Stimulated activated memory B cell treated with anti-CD40 and anti-IgM and Interleukin-4, amounts not matched to agents 10 μg/mL and 1 μg/mL and 100 μg/mL, for 72 hours (primary cell): ENCODE data around the gene DENND4A.
"Not testable (repeated sequence)": the region's sequence is repeated elsewhere in the genome, so short reads cannot be mapped to it uniquely, and the experiment has no call there.

Source experiments
- ATAC-seq: fragments of 150-1000 bp; cut with Tn5 transposase; 2 replicates; pipeline ENCODE4 v1.10.0; 2021
- H3K27ac Mint-ChIP-seq: one replicate; pipeline ENCODE4 v1.8.0; 2022; ENCODE audit warnings: mild to moderate bottlenecking, mixed read lengths
- H3K27me3 Mint-ChIP-seq: one replicate; pipeline ENCODE4 v1.8.0; 2022; ENCODE audit warnings: mixed read lengths
- H3K36me3 Mint-ChIP-seq: one replicate; pipeline ENCODE4 v1.8.0; 2022; ENCODE audit warnings: mixed read lengths
- H3K4me1 Mint-ChIP-seq: one replicate; pipeline ENCODE4 v1.8.0; 2022; ENCODE audit warnings: mixed read lengths
- H3K4me3 Mint-ChIP-seq: one replicate; pipeline ENCODE4 v1.8.0; 2022; ENCODE audit warnings: mild to moderate bottlenecking, moderate library complexity, mixed read lengths
- H3K9me3 Mint-ChIP-seq: one replicate; pipeline ENCODE4 v1.8.0; 2022; ENCODE audit warnings: mixed read lengths

The DENND4A gene

GRCh38 chr15:65782096-65782495, 10.0 kb downstream of the DENND4A start:
- H3K36me3 Mint-ChIP-seq = peaks cover 6% of the 10 kb centered on the region
- peaks cover 33% of the 10 kb centered on the region for H3K4me1 Mint-ChIP-seq
- H3K9me3 Mint-ChIP-seq = no peaks in the 10 kb centered on the region
- no peak overlapping the region for H3K4me3 Mint-ChIP-seq
- H3K27ac Mint-ChIP-seq = no peak overlapping the region
- no peaks in the 10 kb centered on the region for H3K27me3 Mint-ChIP-seq
- ATAC-seq = no peak

GRCh38 chr15:65778701-65779100, 13.4 kb downstream of the DENND4A start:
- H3K9me3 Mint-ChIP-seq, H3K36me3 Mint-ChIP-seq, H3K27me3 Mint-ChIP-seq, H3K4me3 Mint-ChIP-seq, ATAC-seq: not testable (repeated sequence)
- H3K4me1 Mint-ChIP-seq = peaks cover 45% of the 10 kb centered on the region
- peak overlapping the region; percentile 93 for H3K27ac Mint-ChIP-seq

DNA sequence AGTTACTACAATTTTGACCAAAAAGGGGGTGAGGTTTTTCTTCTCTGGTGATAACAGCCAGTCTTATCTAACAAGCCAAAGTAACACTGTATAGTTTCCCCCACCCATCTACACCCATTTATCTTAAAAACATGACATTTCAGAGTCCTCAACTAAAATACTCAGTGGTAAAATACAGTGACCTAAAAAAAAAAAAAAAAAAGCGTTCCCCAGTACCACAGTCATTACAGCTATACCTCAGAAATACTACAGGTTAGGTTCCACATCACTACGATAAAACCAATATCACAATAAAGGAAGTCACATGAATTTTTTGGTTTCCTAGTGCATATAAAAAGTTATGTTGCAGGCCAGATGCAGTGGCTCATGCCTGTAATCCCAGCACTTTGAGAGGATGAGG, 13.8 kb downstream of the DENND4A start:
- H3K4me1 Mint-ChIP-seq = peaks cover 46% of the 10 kb centered on the region
- no peaks in the 10 kb centered on the region for H3K36me3 Mint-ChIP-seq
- no peaks in the 10 kb centered on the region for H3K27me3 Mint-ChIP-seq
- ATAC-seq = no peak
- H3K27ac Mint-ChIP-seq = peak overlapping the region; percentile 93
- H3K4me3 Mint-ChIP-seq = peak overlapping the region; percentile 15
- H3K9me3 Mint-ChIP-seq = no peaks in the 10 kb centered on the region

GRCh38 chr15:65777843-65778242, 14.2 kb downstream of the DENND4A start:
- Mint-ChIP-seq H3K4me3 (no peak overlapping the region), H3K27ac (peak overlapping the region; percentile 93), H3K36me3 (no peaks in the 10 kb centered on the region), H3K4me1 (peaks cover 46% of the 10 kb centered on the region), H3K9me3 (no peaks in the 10 kb centered on the region), H3K27me3 (no peaks in the 10 kb centered on the region)
- no peak for ATAC-seq

- H3K27me3 Mint-ChIP-seq = no peaks in the 10 kb centered on the region
- peak overlapping the region; percentile 59 for H3K4me3 Mint-ChIP-seq
- H3K27ac Mint-ChIP-seq = peak overlapping the region; percentile 93
- ATAC-seq = peak; percentile 40
- peaks cover 50% of the 10 kb centered on the region for H3K4me1 Mint-ChIP-seq
- no peaks in the 10 kb centered on the region for H3K9me3 Mint-ChIP-seq
- peaks cover 2% of the 10 kb centered on the region for H3K36me3 Mint-ChIP-seq
These were observed 15.0 kb downstream of the DENND4A start for GRCh38 chr15:65777053-65777452.

DNA sequence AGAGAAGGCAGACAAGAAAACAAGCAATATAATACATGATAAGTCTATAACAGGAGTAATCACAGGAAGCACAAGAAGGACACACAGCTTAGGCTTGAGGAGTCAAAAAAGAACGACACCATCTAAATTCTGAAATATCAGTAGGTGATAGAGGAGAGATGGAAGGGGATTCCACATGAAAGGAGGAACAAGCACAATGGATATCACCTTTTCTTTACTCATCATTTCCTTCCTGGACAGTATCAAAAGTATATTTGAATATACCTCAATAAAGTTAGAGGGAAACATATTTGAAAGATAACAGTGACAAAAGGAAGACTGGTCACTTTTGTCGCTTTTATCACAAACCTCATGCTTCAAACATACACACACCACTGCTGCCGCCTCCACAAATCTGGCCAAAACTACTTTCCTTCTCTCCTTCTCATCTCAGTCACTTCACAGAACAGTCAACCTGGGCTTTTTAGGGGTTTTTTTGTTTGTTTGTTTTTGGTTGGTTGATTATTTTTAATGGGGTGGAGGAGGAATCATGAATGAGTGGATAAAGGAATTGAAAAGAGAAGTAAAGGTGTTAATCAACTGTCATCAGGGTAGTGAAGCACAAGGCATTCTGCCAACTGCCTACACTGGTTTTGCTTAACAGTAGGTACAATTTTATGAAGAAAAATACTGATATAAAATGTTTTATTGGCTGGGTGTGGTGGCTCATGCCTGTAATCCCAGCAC, 18.5 kb downstream of the DENND4A start:
- H3K36me3 Mint-ChIP-seq = peaks cover 13% of the 10 kb centered on the region
- H3K4me3 Mint-ChIP-seq = peak overlapping the region; percentile 45
- no peaks in the 10 kb centered on the region for H3K27me3 Mint-ChIP-seq
- peak; percentile 93 for ATAC-seq
- H3K27ac Mint-ChIP-seq = peak overlapping the region; percentile 57
- H3K9me3 Mint-ChIP-seq = no peaks in the 10 kb centered on the region
- H3K4me1 Mint-ChIP-seq = peaks cover 59% of the 10 kb centered on the region

DNA sequence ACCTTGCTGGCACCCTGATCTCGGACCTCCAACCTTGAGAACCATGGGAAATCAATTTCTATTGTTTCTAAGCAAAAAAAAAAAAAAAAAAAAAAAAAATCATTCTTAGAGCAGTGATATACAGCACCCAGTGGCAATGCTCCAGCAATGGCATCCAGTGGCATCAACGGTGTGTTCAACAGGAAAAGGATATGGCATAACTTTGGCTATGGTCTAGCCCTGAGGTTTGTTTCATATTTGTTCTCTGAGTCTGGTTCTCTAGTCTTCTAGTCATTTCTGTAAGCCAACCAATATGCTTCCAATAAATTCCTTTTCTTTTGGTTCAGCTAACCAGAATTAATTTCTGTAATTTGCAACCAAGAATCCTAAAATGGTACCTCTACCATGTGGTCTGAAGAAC, 19.2 kb downstream of the DENND4A start:
- Mint-ChIP-seq H3K27ac (peak overlapping the region; percentile 57), H3K9me3 (no peaks in the 10 kb centered on the region), H3K27me3 (no peaks in the 10 kb centered on the region), H3K36me3 (peaks cover 19% of the 10 kb centered on the region), H3K4me3 (peak overlapping the region; percentile 29), H3K4me1 (peaks cover 59% of the 10 kb centered on the region)
- no peak for ATAC-seq

- H3K27ac Mint-ChIP-seq = peak overlapping the region; percentile 66
- no peak for ATAC-seq
- no peaks in the 10 kb centered on the region for H3K27me3 Mint-ChIP-seq
- peaks cover 60% of the 10 kb centered on the region for H3K4me1 Mint-ChIP-seq
- H3K9me3 Mint-ChIP-seq = no peaks in the 10 kb centered on the region
- no peak overlapping the region for H3K4me3 Mint-ChIP-seq
- peaks cover 24% of the 10 kb centered on the region for H3K36me3 Mint-ChIP-seq
These were observed 20.2 kb downstream of the DENND4A start for GRCh38 chr15:65771870-65772269.

DNA sequence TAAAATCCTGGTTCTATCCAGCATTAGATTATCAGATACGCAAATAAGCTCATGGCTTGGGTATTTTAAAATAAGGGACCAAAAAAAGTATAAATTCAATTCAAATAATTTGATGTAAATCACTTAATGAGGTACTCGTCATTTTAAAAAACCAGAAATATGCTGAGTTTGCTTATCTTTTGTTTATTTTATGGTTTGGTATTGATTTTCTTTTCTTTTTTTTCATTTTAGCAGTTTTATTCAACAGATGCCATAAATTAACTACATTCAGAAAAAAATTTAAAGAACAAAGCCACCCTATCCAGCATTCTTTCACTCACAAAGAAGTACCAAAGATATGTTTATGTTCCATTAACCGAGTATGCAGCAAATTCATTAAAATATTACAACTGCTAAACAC, 22.6 kb downstream of the DENND4A start:
- Mint-ChIP-seq H3K27me3 (no peaks in the 10 kb centered on the region), H3K4me1 (peaks cover 63% of the 10 kb centered on the region), H3K4me3 (no peak overlapping the region), H3K27ac (no peak overlapping the region), H3K36me3 (peaks cover 30% of the 10 kb centered on the region), H3K9me3 (no peaks in the 10 kb centered on the region)
- no peak for ATAC-seq

DNA sequence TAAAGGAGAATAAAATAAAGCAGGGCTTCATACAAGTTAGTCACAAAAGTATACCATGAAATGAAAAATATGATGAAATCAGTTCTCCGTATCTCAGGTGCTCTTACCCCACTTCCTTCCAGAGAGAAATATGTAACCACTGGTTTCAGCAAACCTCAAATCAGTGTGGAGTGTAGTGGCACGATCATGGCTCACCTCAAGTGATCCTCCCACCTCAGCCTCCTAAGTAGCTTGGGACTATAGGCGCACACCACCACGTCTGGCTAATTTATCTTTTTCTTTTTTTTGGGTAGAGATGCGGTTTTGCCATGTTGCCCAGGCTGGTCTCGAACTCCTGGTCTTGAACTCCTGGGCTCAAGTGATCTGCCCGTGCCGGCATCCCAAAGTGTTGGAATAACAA, 24.2 kb downstream of the DENND4A start:
- Mint-ChIP-seq H3K4me3 (no peak overlapping the region), H3K27ac (no peak overlapping the region), H3K9me3 (no peaks in the 10 kb centered on the region), H3K27me3 (no peaks in the 10 kb centered on the region), H3K4me1 (peaks cover 58% of the 10 kb centered on the region), H3K36me3 (peaks cover 34% of the 10 kb centered on the region)
- ATAC-seq = no peak

GRCh38 chr15:65767264-65767595, 24.9 kb downstream of the DENND4A start:
- H3K9me3 Mint-ChIP-seq = no peaks in the 10 kb centered on the region
- H3K36me3 Mint-ChIP-seq = peaks cover 34% of the 10 kb centered on the region
- ATAC-seq = no peak
- no peak overlapping the region for H3K27ac Mint-ChIP-seq
- H3K4me1 Mint-ChIP-seq = peaks cover 58% of the 10 kb centered on the region
- H3K4me3 Mint-ChIP-seq = no peak overlapping the region
- H3K27me3 Mint-ChIP-seq = no peaks in the 10 kb centered on the region

DNA sequence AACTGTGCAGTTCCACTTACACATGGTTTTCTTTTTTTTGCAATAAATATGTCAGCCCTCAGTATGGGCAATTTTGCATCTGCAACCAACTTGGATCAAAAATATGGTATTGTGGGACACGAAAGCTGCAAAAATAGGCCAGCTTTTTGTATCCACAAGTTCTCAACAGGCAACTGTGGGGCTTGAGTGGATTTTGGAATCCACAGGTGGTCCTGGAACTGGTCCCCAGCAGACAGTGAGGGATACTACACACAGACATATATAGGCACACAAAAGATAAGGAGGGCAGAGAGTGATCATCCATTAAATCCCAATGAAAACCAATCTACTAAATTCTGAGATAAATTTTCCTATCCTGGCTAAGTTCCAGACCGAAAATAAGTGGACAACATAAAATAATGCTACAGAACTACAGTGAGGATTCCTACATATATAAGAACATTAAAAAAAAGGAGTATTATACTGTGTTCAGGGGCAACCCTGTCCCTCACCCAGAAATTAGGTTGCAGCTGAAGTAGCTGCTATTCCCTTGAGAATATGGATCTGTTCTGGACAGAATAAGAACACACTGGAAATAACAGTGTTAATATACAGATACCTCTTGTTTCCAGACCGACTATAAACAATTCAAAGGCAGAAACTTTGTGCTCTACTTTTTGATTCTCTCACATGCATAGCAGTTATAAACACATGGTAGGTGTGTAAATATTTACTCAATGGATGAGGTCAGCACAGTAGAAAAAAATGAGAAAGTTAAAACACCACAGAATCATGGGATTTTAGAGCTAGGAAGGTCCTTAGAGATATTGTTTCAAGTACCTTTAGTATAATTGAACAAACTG, 25.4 kb downstream of the DENND4A start:
- ATAC-seq = no peak
- Mint-ChIP-seq H3K36me3 (peaks cover 28% of the 10 kb centered on the region), H3K27ac (no peak overlapping the region)

GRCh38 chr15:65765106-65765505, 27.0 kb downstream of the DENND4A start:
- Mint-ChIP-seq H3K27me3 (no peaks in the 10 kb centered on the region), H3K27ac (no peak overlapping the region), H3K4me3 (no peak overlapping the region), H3K9me3 (no peaks in the 10 kb centered on the region), H3K36me3 (peaks cover 21% of the 10 kb centered on the region), H3K4me1 (peaks cover 51% of the 10 kb centered on the region)
- no peak for ATAC-seq

More for the DNA sequence above, 25.4 kb downstream of the DENND4A start:
- Mint-ChIP-seq H3K4me3 (no peak overlapping the region), H3K27me3 (no peaks in the 10 kb centered on the region), H3K4me1 (peaks cover 54% of the 10 kb centered on the region), H3K9me3 (no peaks in the 10 kb centered on the region)

GRCh38 chr15:65762914-65763787, 28.9 kb downstream of the DENND4A start:
- Mint-ChIP-seq H3K27me3 (no peaks in the 10 kb centered on the region), H3K4me1 (peaks cover 46% of the 10 kb centered on the region), H3K9me3 (no peaks in the 10 kb centered on the region), H3K27ac (peak overlapping the region; percentile 53), H3K36me3 (peaks cover 18% of the 10 kb centered on the region), H3K4me3 (peak overlapping the region; percentile 22)
- no peak for ATAC-seq

GRCh38 chr15:65762399-65762798, 29.7 kb downstream of the DENND4A start:
- no peak overlapping the region for H3K27ac Mint-ChIP-seq
- no peak overlapping the region for H3K4me3 Mint-ChIP-seq

More at GRCh38 chr15:65762399-65762798, 29.7 kb downstream of the DENND4A start:
- Mint-ChIP-seq H3K27me3 (no peaks in the 10 kb centered on the region), H3K36me3 (peaks cover 10% of the 10 kb centered on the region), H3K9me3 (no peaks in the 10 kb centered on the region), H3K4me1 (peaks cover 39% of the 10 kb centered on the region)
- ATAC-seq = no peak
